ENCODE results near the gene PSTK. TPM values are rescaled to one million over a fixed set of nuclear protein-coding genes. Genes with fewer than 3 reads are reported as not detected.

Gene PSTK
- total and polyA plus RNA-seq, 9 of the 15 experiments (the other 6 are each of a cell fraction or from before 2014, with no cell fraction given) = 13.2 to 49.7 (median 18.9) TPM

DNA sequence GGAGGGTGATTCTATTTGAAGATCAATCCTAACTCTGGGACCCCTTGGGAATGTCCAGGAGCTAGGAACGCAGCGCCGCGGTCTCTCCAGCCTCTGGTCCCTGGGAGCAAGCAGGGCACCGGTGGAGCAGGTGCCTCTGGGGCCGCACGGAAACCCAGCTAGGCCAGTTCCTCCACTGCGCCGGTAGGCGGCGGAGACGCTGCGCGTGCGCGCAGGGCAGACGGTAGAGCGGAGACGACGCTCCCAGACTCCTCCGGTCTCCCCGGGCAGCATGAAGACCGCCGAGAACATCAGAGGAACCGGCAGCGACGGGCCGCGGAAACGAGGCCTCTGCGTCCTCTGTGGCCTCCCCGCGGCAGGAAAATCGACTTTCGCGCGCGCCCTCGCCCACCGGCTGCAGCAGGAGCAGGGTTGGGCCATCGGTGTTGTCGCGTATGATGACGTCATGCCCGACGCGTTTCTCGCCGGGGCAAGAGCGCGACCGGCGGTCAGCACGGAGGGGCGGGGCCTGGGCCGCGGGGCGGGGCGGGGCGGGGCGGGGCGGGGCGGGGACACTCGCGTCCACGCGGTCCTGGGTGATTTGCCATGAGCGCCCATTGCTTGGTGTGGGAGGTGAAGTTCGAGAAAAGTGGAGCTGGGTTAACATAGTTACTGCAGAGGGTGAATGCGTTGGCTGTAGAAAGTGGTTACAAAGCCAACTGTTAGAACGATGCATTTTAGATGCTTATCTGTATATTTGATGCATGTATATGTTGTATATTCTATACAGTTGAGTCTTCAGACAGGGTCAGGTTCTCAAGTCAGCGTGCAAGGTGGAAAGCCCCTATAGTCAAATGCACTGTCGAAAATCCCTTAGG lies at the start of gene PSTK (continued):
- TF ChIP-seq, protein P1, sequence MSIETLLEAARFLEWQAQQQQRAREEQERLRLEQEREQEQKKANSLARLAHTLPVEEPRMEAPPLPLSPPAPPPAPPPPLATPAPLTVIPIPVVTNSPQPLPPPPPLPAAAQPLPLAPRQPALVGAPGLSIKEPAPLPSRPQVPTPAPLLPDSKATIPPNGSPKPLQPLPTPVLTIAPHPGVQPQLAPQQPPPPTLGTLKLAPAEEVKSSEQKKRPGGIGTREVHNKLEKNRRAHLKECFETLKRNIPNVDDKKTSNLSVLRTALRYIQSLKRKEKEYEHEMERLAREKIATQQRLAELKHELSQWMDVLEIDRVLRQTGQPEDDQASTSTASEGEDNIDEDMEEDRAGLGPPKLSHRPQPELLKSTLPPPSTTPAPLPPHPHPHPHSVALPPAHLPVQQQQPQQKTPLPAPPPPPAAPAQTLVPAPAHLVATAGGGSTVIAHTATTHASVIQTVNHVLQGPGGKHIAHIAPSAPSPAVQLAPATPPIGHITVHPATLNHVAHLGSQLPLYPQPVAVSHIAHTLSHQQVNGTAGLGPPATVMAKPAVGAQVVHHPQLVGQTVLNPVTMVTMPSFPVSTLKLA (conservative IDR thresholded peaks at IDR 0.05) = peak in 1 of 2 experiments; percentile 81; a peak in 3 of 4 replicates
- TF ChIP-seq, protein P2, sequence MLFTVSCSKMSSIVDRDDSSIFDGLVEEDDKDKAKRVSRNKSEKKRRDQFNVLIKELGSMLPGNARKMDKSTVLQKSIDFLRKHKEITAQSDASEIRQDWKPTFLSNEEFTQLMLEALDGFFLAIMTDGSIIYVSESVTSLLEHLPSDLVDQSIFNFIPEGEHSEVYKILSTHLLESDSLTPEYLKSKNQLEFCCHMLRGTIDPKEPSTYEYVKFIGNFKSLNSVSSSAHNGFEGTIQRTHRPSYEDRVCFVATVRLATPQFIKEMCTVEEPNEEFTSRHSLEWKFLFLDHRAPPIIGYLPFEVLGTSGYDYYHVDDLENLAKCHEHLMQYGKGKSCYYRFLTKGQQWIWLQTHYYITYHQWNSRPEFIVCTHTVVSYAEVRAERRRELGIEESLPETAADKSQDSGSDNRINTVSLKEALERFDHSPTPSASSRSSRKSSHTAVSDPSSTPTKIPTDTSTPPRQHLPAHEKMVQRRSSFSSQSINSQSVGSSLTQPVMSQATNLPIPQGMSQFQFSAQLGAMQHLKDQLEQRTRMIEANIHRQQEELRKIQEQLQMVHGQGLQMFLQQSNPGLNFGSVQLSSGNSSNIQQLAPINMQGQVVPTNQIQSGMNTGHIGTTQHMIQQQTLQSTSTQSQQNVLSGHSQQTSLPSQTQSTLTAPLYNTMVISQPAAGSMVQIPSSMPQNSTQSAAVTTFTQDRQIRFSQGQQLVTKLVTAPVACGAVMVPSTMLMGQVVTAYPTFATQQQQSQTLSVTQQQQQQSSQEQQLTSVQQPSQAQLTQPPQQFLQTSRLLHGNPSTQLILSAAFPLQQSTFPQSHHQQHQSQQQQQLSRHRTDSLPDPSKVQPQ (CRISPR knock-in tag; IDR thresholded peaks at IDR 0.05; ENCODE audit: borderline replicate concordance) = no peak
- TF ChIP-seq, protein P3, sequence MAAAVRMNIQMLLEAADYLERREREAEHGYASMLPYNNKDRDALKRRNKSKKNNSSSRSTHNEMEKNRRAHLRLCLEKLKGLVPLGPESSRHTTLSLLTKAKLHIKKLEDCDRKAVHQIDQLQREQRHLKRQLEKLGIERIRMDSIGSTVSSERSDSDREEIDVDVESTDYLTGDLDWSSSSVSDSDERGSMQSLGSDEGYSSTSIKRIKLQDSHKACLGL (CRISPR knock-in tag; IDR thresholded peaks at IDR 0.05; ENCODE audit: borderline replicate concordance, poor library complexity, severe bottlenecking) = no peak
- peak; percentile 42; the same call in 1 of the 2 replicates for TF ChIP-seq ESRRA (IDR thresholded peaks at IDR 0.05; ENCODE audit: borderline replicate concordance, low read depth)
- TF ChIP-seq, protein P4, sequence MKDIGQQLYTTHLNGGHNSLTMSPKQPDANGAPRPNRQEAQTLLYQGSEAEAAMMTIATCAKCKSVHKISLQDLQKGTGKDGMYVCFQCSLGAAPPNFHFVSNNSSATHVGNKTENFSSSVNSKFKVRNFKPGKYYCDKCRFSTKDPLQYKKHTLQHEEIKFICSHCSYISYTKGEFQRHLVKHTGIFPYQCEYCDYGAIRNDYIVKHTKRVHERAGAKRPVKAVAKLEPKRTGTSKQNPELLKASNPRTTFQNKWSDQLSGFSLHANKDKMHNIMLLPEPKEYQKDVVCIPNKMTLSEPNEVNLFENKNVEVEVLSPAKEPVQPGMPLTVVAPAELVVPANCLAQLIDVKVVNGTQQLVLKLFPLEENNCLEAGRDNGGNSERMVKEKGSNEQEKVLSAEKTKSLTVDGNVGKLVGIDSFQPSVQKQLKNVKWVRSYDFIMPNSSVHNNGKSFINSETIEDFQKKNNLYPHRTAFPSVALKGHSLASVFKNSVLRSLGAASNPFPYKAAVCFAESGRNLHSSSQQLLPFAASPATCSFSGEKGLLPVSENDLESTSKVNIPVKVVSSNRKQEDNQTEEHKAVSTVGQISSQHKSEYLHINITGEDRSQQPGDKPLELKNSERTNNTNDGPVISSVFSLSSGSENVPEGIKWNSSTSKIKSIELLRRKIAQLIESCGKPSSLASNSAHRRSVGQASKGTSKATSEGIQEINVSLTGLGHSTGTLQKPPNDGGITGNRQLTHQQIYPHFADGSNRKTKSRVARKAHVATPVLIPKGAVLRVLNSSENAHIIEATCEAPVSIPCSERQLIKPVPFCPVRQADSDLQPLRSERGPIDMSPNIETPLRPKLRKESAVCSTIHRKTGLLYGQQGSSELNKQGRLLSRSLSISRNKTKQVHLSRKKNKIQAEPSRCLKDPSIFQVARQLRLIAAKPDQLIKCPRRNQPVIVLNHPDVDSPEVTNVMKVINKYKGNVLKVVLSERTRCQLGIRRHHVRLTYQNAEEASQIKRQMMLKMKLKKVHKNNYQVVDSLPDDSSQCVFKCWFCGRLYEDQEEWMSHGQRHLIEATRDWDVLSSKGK (CRISPR knock-in tag; IDR thresholded peaks at IDR 0.05) = no peak
- TF ChIP-seq FOXA1 (IDR thresholded peaks at IDR 0.05; ENCODE audit: borderline replicate concordance) = no peak
- TF ChIP-seq THRA (IDR thresholded peaks at IDR 0.05) = no peak
- no peak for TF ChIP-seq ZNF217 (CRISPR knock-in tag; IDR thresholded peaks at IDR 0.05)
- TF ChIP-seq TCF3 (CRISPR knock-in tag; IDR thresholded peaks at IDR 0.05) = no peak
- no peak for TF ChIP-seq ZKSCAN8 (CRISPR knock-in tag; IDR thresholded peaks at IDR 0.05)
- TF ChIP-seq CHD4 (IDR thresholded peaks at IDR 0.05; ENCODE audit: insufficient read depth, insufficient replicate concordance, low read depth, low read length, poor library complexity, severe bottlenecking) = no peak
- no peak for TF ChIP-seq RCOR1 (IDR thresholded peaks at IDR 0.05; ENCODE audit: borderline replicate concordance in 1 of 2, low read depth in 2 of 2, low read length in 2 of 2)
- no peak for TF ChIP-seq HNRNPL (IDR thresholded peaks at IDR 0.05; ENCODE audit: low read depth, low read length)
- no peak for TF ChIP-seq ZNF140 (CRISPR knock-in tag; IDR thresholded peaks at IDR 0.05)
- no peak for TF ChIP-seq CCAR2 (IDR thresholded peaks at IDR 0.05; ENCODE audit: low read depth, low read length)
- TF ChIP-seq ARID2 (IDR thresholded peaks at IDR 0.05) = no peak

All from K562 (cell line).